ENCODE data around the gene CISH. TPM values are rescaled to one million over a fixed set of nuclear protein-coding genes. Genes with fewer than 3 reads are reported as not detected.

CISH gene
- total and polyA plus RNA-seq, 4 donors, result 37.8 to 104 (median 46.6) TPM

DNA sequence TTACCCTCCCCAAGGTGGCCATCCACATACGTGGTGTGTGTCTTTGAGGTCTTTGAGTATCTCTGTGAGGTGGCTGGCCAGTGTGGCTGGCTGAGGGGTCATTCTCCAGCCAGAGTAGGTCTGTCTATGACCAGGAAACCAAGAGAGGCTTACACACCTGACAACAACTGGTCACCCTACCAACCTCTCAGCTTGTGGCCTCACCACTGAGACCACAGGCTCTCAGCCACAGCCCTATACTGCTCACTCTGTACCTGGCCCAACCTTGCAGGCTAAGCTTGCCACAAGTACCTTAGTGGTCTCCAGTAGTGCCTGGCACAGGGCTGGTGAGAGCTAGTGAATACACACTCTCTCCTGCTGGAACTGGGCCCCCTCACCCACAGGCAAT, 37.1 kb downstream of the CISH start:
- 58 to 100% methylated on average over 1 of the region's 1 CpG for WGBS, 2 donors
- ATAC-seq (ENCODE audit: insufficient read depth, low FRiP score) (no peak), DNase-seq (no peak)
- Histone ChIP-seq H3K9ac (ENCODE audit: insufficient read depth in 1 of 2, low read length in 2 of 2) (no peak overlapping the region), H3K27me3 (ENCODE audit: control insufficient read depth in 3 of 3, insufficient read depth in 3 of 3, low read length in 2 of 3) (no peaks in the 10 kb centered on the region), H3K9me3 (ENCODE audit: control insufficient read depth in 4 of 4, insufficient read depth in 3 of 4, low read length in 3 of 4) (no peaks in the 10 kb centered on the region), H3K36me3 (ENCODE audit: control insufficient read depth in 4 of 4, insufficient read depth in 4 of 4, low read length in 4 of 4) (peaks cover 0 to 29% (median 19%) of the 10 kb centered on the region in 4 donors), H3K4me3 (no peak overlapping the region), H3K4me1 (ENCODE audit: control insufficient read depth in 5 of 5, insufficient read depth in 5 of 5, low read length in 5 of 5) (peaks cover 0 to 22% (median 8%) of the 10 kb centered on the region in 5 donors), H3K27ac (ENCODE audit: low read depth in 1 of 2, low read length in 1 of 2) (peak overlapping the region in 1 of 2 donors; percentile 59)
- TF ChIP-seq, protein P1, sequence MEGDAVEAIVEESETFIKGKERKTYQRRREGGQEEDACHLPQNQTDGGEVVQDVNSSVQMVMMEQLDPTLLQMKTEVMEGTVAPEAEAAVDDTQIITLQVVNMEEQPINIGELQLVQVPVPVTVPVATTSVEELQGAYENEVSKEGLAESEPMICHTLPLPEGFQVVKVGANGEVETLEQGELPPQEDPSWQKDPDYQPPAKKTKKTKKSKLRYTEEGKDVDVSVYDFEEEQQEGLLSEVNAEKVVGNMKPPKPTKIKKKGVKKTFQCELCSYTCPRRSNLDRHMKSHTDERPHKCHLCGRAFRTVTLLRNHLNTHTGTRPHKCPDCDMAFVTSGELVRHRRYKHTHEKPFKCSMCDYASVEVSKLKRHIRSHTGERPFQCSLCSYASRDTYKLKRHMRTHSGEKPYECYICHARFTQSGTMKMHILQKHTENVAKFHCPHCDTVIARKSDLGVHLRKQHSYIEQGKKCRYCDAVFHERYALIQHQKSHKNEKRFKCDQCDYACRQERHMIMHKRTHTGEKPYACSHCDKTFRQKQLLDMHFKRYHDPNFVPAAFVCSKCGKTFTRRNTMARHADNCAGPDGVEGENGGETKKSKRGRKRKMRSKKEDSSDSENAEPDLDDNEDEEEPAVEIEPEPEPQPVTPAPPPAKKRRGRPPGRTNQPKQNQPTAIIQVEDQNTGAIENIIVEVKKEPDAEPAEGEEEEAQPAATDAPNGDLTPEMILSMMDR (IDR thresholded peaks at IDR 0.05; ENCODE audit: control extremely low read depth, extremely low read depth), result no peak

DNA sequence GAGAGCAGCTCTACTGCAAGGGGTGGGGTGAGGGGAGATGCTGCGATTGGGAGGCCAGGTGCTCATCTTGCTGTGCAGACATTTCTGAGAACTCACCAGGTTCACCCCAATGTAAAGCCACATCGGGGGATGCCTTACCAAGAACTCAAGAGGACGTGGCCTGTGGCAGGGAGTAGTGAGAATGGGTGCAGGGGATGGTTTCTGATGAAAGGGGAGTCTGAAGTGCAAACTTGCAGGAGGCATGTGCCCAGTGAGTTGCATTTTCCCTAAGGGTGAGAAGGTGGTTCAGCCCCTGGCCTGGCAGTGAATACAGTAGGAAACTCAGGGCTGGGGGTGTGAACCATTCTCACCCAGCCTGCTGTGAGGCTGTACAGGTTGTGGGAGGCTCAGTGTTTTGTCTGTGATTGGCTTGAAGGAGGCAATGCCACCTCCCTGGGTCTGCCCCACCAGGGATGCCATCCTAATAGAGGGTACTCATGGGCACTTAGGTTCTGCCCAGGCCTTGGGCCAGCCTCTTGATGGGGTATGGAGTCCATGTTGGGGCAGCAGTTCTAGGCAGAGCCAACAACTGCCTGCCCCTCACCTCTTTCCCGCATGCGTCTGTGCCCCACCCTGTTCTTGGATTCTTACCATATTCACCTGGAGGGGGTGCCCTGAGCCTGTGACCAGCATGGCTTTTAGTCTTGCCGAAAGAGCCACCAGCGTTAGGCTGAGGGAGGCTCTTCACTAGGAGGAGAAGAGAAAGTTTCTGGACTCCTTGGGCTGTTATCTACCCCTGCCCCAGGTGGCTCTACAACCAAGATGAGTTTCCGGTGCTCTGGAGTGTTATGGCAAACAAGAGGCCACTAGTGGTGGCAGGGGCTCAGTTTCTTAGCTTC, 37.8 kb downstream of the CISH start:
- Histone ChIP-seq H3K27me3 (ENCODE audit: control insufficient read depth in 3 of 3, insufficient read depth in 3 of 3, low read length in 2 of 3) (no peaks in the 10 kb centered on the region), H3K4me1 (ENCODE audit: control insufficient read depth in 5 of 5, insufficient read depth in 5 of 5, low read length in 5 of 5) (peaks cover 0 to 22% (median 8%) of the 10 kb centered on the region in 5 donors), H3K9me3 (ENCODE audit: control insufficient read depth in 4 of 4, insufficient read depth in 3 of 4, low read length in 3 of 4) (no peaks in the 10 kb centered on the region), H3K27ac (ENCODE audit: low read depth in 1 of 2, low read length in 1 of 2) (peak overlapping the region in 1 of 2 donors; percentile 59), H3K9ac (ENCODE audit: insufficient read depth in 1 of 2, low read length in 2 of 2) (no peak overlapping the region), H3K36me3 (ENCODE audit: control insufficient read depth in 4 of 4, insufficient read depth in 4 of 4, low read length in 4 of 4) (peaks cover 0 to 29% (median 14%) of the 10 kb centered on the region in 4 donors), H3K4me3 (no peak overlapping the region)
- WGBS, 2 donors, result 73 to 81% methylated on average over 8 of the region's 8 CpGs
- DNase-seq, result no peak
- no peak for ATAC-seq (ENCODE audit: insufficient read depth, low FRiP score)
- TF ChIP-seq, protein P1 (IDR thresholded peaks at IDR 0.05; ENCODE audit: control extremely low read depth, extremely low read depth), result no peak

DNA sequence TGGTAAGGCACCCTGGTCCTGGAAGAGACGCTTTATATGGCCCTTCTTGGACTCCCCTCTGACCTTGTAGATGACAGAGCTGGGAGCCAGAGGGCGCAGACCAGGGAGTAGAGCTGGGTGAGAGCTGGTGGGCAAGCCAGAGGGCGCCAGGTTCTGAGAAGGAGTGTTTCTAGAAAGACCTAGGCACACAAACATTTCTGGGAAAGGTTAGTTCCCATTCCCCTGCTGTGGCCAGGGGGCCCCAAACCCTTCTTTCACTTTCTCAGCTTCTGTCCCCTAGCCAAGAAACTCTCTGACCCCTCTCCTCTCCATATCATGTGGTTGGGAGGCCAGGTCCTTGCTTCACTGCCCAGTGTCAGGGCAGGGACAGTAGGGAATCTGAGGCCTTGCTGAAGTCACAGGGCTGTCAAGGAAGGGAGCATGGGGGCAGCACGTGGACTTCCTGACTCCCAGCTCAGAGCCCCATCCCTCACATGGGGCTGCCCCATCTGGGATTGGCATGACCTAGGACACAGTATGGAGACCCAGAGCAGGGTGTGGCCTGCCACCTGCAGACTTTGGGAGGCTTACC, 38.7 kb downstream of the CISH start:
- H3K27ac ChIP-seq (ENCODE audit: low read depth in 1 of 2, low read length in 1 of 2), result peak overlapping the region in 1 of 2 donors; percentile 66
- no peak overlapping the region for H3K4me3 ChIP-seq
- TF ChIP-seq, protein P1 (IDR thresholded peaks at IDR 0.05; ENCODE audit: control extremely low read depth, extremely low read depth), result no peak
- WGBS, 2 donors, result 76 to 77% methylated on average over 4 of the region's 4 CpGs
- DNase-seq, result no peak
- no peaks in the 10 kb centered on the region for H3K9me3 ChIP-seq (ENCODE audit: control insufficient read depth in 4 of 4, insufficient read depth in 3 of 4, low read length in 3 of 4)
- no peaks in the 10 kb centered on the region for H3K27me3 ChIP-seq (ENCODE audit: control insufficient read depth in 3 of 3, insufficient read depth in 3 of 3, low read length in 2 of 3)
- no peak for ATAC-seq (ENCODE audit: insufficient read depth, low FRiP score)
- peaks cover 0 to 26% (median 13%) of the 10 kb centered on the region in 4 donors for H3K36me3 ChIP-seq (ENCODE audit: control insufficient read depth in 4 of 4, insufficient read depth in 4 of 4, low read length in 4 of 4)
- H3K9ac ChIP-seq (ENCODE audit: insufficient read depth in 1 of 2, low read length in 2 of 2), result no peak overlapping the region
- peaks cover 0 to 21% (median 8%) of the 10 kb centered on the region in 5 donors for H3K4me1 ChIP-seq (ENCODE audit: control insufficient read depth in 5 of 5, insufficient read depth in 5 of 5, low read length in 5 of 5)
